ENCODE measurements around the gene PCDHB12.

GRCh38 chr5:141175933-141176332 is 32.6 kb upstream of the PCDHB12 start:
- TF ChIP-seq CTCF (conservative IDR thresholded peaks at IDR 0.05 in 1 of 2, IDR thresholded peaks at IDR 0.05 in 1 of 2; ENCODE audit: extremely low read depth in 1 of 2, insufficient read depth in 1 of 2, low read depth in 1 of 2, low read length in 2 of 2) (no peak), EZH2 (IDR thresholded peaks at IDR 0.05; ENCODE audit: borderline replicate concordance, low read length) (no peak)
